Neural progenitor cell (in vitro differentiated cells): Measurements from ENCODE around the gene PRX. TPM values are rescaled to one million over a fixed set of nuclear protein-coding genes. Genes with fewer than 3 reads are reported as not detected.

Experiments used
- DNase-seq: peaks from one replicate; pipeline ENCODE4 v3.0.0-alpha.2; 2016; ENCODE audit warnings: low spot score
- H2AFZ ChIP-seq: fragments of 200-600 bp; sonication (generic); replicated peaks from 2 replicates; pipeline ENCODE4 v1.6.1; 2016; ENCODE audit warnings: antibody characterized with exemption
- H3F3A ChIP-seq: fragments of 200-600 bp; sonication (generic); 2 replicates; pipeline ENCODE4 v1.6.1; 2016; ENCODE audit warnings: antibody characterized with exemption, low read depth
- H3K27ac ChIP-seq: fragments of 200-600 bp; sonication (generic); 2 replicates; pipeline ENCODE4 v1.5.1; 2016; ENCODE audit warnings: mild to moderate bottlenecking
- H3K27me3 ChIP-seq: fragments of 200-600 bp; sonication (generic); 2 replicates; pipeline ENCODE4 v1.6.1; 2016; ENCODE audit warnings: mild to moderate bottlenecking, moderate library complexity
- H3K36me3 ChIP-seq: fragments of 200-600 bp; sonication (generic); 2 replicates; pipeline ENCODE4 v1.5.1; 2016
- H3K4me1 ChIP-seq: fragments of 200-600 bp; sonication (generic); 2 replicates; pipeline ENCODE4 v1.6.1; 2016; ENCODE audit warnings: mixed run types
- H3K4me2 ChIP-seq: fragments of 200-600 bp; sonication (generic); 2 replicates; pipeline ENCODE4 v1.6.1; 2016
- H3K4me3 ChIP-seq: fragments of 200-600 bp; sonication (generic); 2 replicates; pipeline ENCODE4 v1.5.1; 2016
- H3K79me2 ChIP-seq: fragments of 200-600 bp; sonication (generic); 2 replicates; pipeline ENCODE4 v1.6.1; 2016; ENCODE audit warnings: low read depth
- H3K9ac ChIP-seq: fragments of 200-600 bp; sonication (generic); 2 replicates; pipeline ENCODE4 v1.6.1; 2016
- H3K9me3 ChIP-seq: fragments of 200-600 bp; sonication (generic); 2 replicates; pipeline ENCODE4 v1.5.1; 2016; ENCODE audit warnings: low read depth
- H4K20me1 ChIP-seq: fragments of 200-600 bp; sonication (generic); 2 replicates; pipeline ENCODE4 v1.6.1; 2016; ENCODE audit warnings: low read depth
- H3K27ac Mint-ChIP-seq: 3 replicates; pipeline ENCODE4 v1.8.0; 2021; ENCODE audit warnings: mixed read lengths
- H3K27me3 Mint-ChIP-seq: 2 replicates; pipeline ENCODE4 v1.8.0; 2022; ENCODE audit warnings: low read depth, mild to moderate bottlenecking, inconsistent platforms, moderate library complexity, mixed read lengths; ENCODE audit not compliant: insufficient read depth
- H3K36me3 Mint-ChIP-seq: 3 replicates; pipeline ENCODE4 v1.8.0; 2021; ENCODE audit warnings: mixed read lengths
- H3K4me1 Mint-ChIP-seq: 3 replicates; pipeline ENCODE4 v1.8.0; 2021; ENCODE audit warnings: mixed read lengths
- H3K4me3 Mint-ChIP-seq: 3 replicates; pipeline ENCODE4 v1.8.0; 2021; ENCODE audit warnings: mild to moderate bottlenecking, moderate library complexity, mixed read lengths
- H3K9me3 Mint-ChIP-seq: 3 replicates; pipeline ENCODE4 v1.8.0; 2020; ENCODE audit warnings: mixed read lengths
- CTCF ChIP-seq: fragments of 200-600 bp; sonication (generic); IDR thresholded peaks from 2 replicates; pipeline ENCODE4 v1.5.1; 2017; ENCODE audit warnings: antibody characterized with exemption, mild to moderate bottlenecking
- EZH2 ChIP-seq: fragments of 200-600 bp; sonication (generic); IDR thresholded peaks from 2 replicates; pipeline ENCODE4 v1.6.1; 2017; ENCODE audit warnings: antibody characterized with exemption, mild to moderate bottlenecking, moderate library complexity
- EZH2phosphoT487 ChIP-seq: fragments of 200-600 bp; sonication (generic); IDR thresholded peaks from 2 replicates; pipeline ENCODE4 v1.6.1; 2017; ENCODE audit warnings: antibody characterized with exemption
- microRNA-seq: library from miRNA; unstranded; fragments of <30 nt; microRNA quantifications from one replicate; pipeline ENCODE4, GENCODE V29; 2016
- small RNA-seq: library from RNA; depleted of rRNA; stranded (forward); fragments of <200 nt; gene quantifications from one replicate; pipeline ENCODE3, GENCODE V24; 2015
- total RNA-seq: library from RNA; depleted of rRNA; stranded (reverse); fragments of >200 nt; gene quantifications from 2 replicates; pipeline ENCODE4 v1.2.3, GENCODE V29; 2015; ENCODE audit warnings: low replicate concordance

The PRX gene
- total RNA-seq, 1 donor from 2014 or later: 1.4 TPM

GRCh38 chr19:40348961-40349507 lies 64.1 kb downstream of the PRX start:
- Histone ChIP-seq H3F3A (no peaks in the 10 kb centered on the region), H3K27ac (no peak overlapping the region), H3K4me2 (peak overlapping the region; percentile 96), H4K20me1 (no peaks in the 10 kb centered on the region), H3K79me2 (peaks cover 45% of the 10 kb centered on the region), H3K9me3 (no peaks in the 10 kb centered on the region), H2AFZ (peak overlapping the region; percentile 90), H3K27me3 (no peaks in the 10 kb centered on the region), H3K9ac (peak overlapping the region; percentile 52), H3K4me1 (peaks cover 4% of the 10 kb centered on the region), H3K36me3 (no peaks in the 10 kb centered on the region), H3K4me3 (peak overlapping the region; percentile 89)
- H3K4me1 Mint-ChIP-seq: peaks cover 17% of the 10 kb centered on the region
- no peaks in the 10 kb centered on the region for H3K9me3 Mint-ChIP-seq
- DNase-seq: peak; percentile 39
- H3K4me3 Mint-ChIP-seq: peak overlapping the region; percentile 93
- peaks cover 5% of the 10 kb centered on the region for H3K27me3 Mint-ChIP-seq
- no peak for TF ChIP-seq EZH2
- no peak for TF ChIP-seq CTCF
- TF ChIP-seq EZH2phosphoT487: no peak
- H3K36me3 Mint-ChIP-seq: no peaks in the 10 kb centered on the region
- H3K27ac Mint-ChIP-seq: peak overlapping the region; percentile 15

DNA sequence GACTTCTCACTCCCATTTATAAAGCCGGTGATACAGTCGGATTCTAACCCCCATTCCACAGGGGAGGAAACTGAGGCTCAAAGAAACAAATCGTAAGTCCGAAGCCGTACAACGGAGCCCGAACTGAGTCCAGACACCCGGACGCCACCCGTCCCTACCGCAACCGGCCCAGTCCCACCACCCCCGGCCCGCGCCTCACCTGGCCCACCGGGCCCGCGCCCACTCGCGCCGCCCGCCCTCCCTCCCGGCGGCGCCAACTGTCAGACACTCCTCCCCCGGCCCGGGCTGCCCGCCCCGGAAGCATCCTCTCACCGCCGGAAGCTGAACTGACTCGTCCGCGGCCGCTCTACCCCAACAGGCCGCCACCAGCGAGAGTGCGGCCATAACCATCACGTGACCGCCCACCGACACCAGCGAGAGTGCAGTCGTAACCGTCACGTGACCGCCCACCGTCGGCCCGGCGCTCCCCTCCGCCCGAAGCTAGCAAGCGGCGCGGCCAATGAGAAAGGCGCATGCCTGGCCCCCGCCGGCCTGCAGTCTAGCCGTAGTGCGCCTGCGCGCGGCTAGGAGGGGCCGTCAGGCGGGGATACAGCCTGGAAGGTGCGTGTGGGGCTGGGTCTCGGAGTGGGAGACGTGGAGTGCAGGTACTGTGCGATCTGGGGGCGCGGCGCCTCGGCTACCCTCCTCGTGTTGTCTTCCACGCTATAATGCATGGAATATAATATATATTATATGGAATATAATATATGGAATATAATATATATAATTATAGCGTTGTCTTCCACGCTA lies 64.9 kb downstream of the PRX start, which contains the start of the genes C19orf47 and PLD3:
TSS of gene C19orf47 (minus strand) at position 273 of the 789 bp plus-strand sequence. CDS start 6,540 bp downstream, outside the sequence.
TSS of gene PLD3 (plus strand) at position 571 of the 789 bp plus-strand sequence. CDS start 17,789 bp downstream, outside the sequence.
- Histone ChIP-seq H3K4me2 (peak within 1 kb of the TSS; percentile 96), H3K4me1 (peaks cover 4% of the 10 kb centered on the region), H3K36me3 (no peaks in the 10 kb centered on the region), H4K20me1 (no peaks in the 10 kb centered on the region), H3K27me3 (no peaks in the 10 kb centered on the region), H2AFZ (peak within 1 kb of the TSS; percentile 90), H3K27ac (no peak within 1 kb of the TSS), H3K4me3 (peak within 1 kb of the TSS; percentile 89), H3F3A (no peaks in the 10 kb centered on the region), H3K9ac (peak within 1 kb of the TSS; percentile 67), H3K9me3 (no peaks in the 10 kb centered on the region), H3K79me2 (peaks cover 45% of the 10 kb centered on the region)
- Mint-ChIP-seq H3K4me3 (peak within 1 kb of the TSS; percentile 93), H3K27me3 (peaks cover 5% of the 10 kb centered on the region), H3K4me1 (peaks cover 17% of the 10 kb centered on the region), H3K9me3 (no peaks in the 10 kb centered on the region), H3K27ac (peak within 1 kb of the TSS; percentile 15), H3K36me3 (no peaks in the 10 kb centered on the region)
- DNase-seq: peak; percentile 100
- TF ChIP-seq EZH2: no peak

GRCh38 chr19:40344422-40344821 lies 68.8 kb downstream of the PRX start:
- H3K4me1 ChIP-seq: peaks cover 4% of the 10 kb centered on the region
- H3K27ac ChIP-seq: no peak overlapping the region
- Mint-ChIP-seq H3K9me3 (no peaks in the 10 kb centered on the region), H3K36me3 (peaks cover 4% of the 10 kb centered on the region), H3K4me3 (no peak overlapping the region), H3K27me3 (peaks cover 2% of the 10 kb centered on the region), H3K27ac (no peak overlapping the region), H3K4me1 (peaks cover 16% of the 10 kb centered on the region)
- H4K20me1 ChIP-seq: no peaks in the 10 kb centered on the region
- H3K4me3 ChIP-seq: no peak overlapping the region
- no peaks in the 10 kb centered on the region for H3K36me3 ChIP-seq
- no peak for TF ChIP-seq CTCF
- no peak for TF ChIP-seq EZH2
- no peak for TF ChIP-seq EZH2phosphoT487
- no peaks in the 10 kb centered on the region for H3K9me3 ChIP-seq
- H3K79me2 ChIP-seq: peaks cover 32% of the 10 kb centered on the region
- no peak for DNase-seq
- no peak overlapping the region for H3K9ac ChIP-seq
- no peaks in the 10 kb centered on the region for H3K27me3 ChIP-seq
- no peak overlapping the region for H3K4me2 ChIP-seq
- no peaks in the 10 kb centered on the region for H3F3A ChIP-seq
- H2AFZ ChIP-seq: no peak overlapping the region

Small RNA genes lying within 50 kb of the gene (microRNA-seq; reads per million reads assigned to microRNA genes)
- 1.1 reads per million for gene MIR6796

Small RNA genes lying within 50 kb of the gene (small RNA-seq; reads per million reads assigned to genes)
- gene MIR6796: not detected
- not detected for gene RF00017

Other genes starting within 250 kb of the PRX start
- gene MAP3K10, start 222.0 kb downstream of the PRX start, total RNA-seq: 5.7 and 21.6 TPM in 2 replicates
- not detected in 2 replicates for gene TTC9B, start 195.0 kb downstream of the PRX start, total RNA-seq
- 1.7 TPM in 1 of 2 replicates, not detected in the other for gene CCNP, start 186.7 kb downstream of the PRX start, total RNA-seq
- gene AKT2, start 128.0 kb downstream of the PRX start, total RNA-seq: 85.1 and 139 TPM in 2 replicates
- 10.6 and 13.1 TPM in 2 replicates for gene C19orf47, start 65.0 kb downstream of the PRX start, total RNA-seq
- gene PLD3, start 64.7 kb downstream of the PRX start, total RNA-seq: 116 and 289 TPM in 2 replicates
- gene HIPK4, start 23.2 kb downstream of the PRX start, total RNA-seq: 0.34 TPM in 1 of 2 replicates, not detected in the other
- 2.4 and 5.5 TPM in 2 replicates for gene SERTAD1, start 12.6 kb upstream of the PRX start, total RNA-seq
- 15.3 and 27.4 TPM in 2 replicates for gene SERTAD3, start 31.0 kb upstream of the PRX start, total RNA-seq
- 11.3 and 24.4 TPM in 2 replicates for gene BLVRB, start 52.4 kb upstream of the PRX start, total RNA-seq
- gene SPTBN4, start 53.6 kb upstream of the PRX start, total RNA-seq: 2.5 and 8.4 TPM in 2 replicates
- 20.6 and 63.7 TPM in 2 replicates for gene SHKBP1, start 163.5 kb upstream of the PRX start, total RNA-seq
- 24.7 and 70.0 TPM in 2 replicates for gene LTBP4, start 188.0 kb upstream of the PRX start, total RNA-seq